ENCODE data around the gene CEP85L. TPM values are rescaled to one million over a fixed set of nuclear protein-coding genes. Genes with fewer than 3 reads are reported as not detected.

CEP85L gene
- total RNA-seq, 4 donors from 2014 or later = 12.6 to 16.2 (median 13.4) TPM

GRCh38 chr6:118548613-118549012, 102.8 kb downstream of the CEP85L start:
- Histone ChIP-seq H3K27me3 (no peaks in the 10 kb centered on the region), H3K9me3 (no peaks in the 10 kb centered on the region), H3K4me1 (peaks cover 0 to 41% (median 24%) of the 10 kb centered on the region in 4 donors), H3K27ac (replicated peaks in 1 of 4) (peak overlapping the region; percentile 64 to 74 (median 71)), H3K36me3 (peaks cover 0 to 38% (median 0%) of the 10 kb centered on the region in 4 donors), H3K4me3 (peak overlapping the region; percentile 43 to 59 (median 50))
- DNase-seq (ENCODE audit: extremely low spot score) = no peak
- intact Hi-C loops (cut with DNase I) = no loop called here
- no peak for TF ChIP-seq POLR2AphosphoS5 (IDR thresholded peaks at IDR 0.05)
- TF ChIP-seq, protein P1, sequence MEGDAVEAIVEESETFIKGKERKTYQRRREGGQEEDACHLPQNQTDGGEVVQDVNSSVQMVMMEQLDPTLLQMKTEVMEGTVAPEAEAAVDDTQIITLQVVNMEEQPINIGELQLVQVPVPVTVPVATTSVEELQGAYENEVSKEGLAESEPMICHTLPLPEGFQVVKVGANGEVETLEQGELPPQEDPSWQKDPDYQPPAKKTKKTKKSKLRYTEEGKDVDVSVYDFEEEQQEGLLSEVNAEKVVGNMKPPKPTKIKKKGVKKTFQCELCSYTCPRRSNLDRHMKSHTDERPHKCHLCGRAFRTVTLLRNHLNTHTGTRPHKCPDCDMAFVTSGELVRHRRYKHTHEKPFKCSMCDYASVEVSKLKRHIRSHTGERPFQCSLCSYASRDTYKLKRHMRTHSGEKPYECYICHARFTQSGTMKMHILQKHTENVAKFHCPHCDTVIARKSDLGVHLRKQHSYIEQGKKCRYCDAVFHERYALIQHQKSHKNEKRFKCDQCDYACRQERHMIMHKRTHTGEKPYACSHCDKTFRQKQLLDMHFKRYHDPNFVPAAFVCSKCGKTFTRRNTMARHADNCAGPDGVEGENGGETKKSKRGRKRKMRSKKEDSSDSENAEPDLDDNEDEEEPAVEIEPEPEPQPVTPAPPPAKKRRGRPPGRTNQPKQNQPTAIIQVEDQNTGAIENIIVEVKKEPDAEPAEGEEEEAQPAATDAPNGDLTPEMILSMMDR (IDR thresholded peaks at IDR 0.05) = no peak
- TF ChIP-seq EP300 (IDR thresholded peaks at IDR 0.05) = no peak
- TF ChIP-seq POLR2A (IDR thresholded peaks at IDR 0.05; ENCODE audit: low read depth) = no peak

DNA sequence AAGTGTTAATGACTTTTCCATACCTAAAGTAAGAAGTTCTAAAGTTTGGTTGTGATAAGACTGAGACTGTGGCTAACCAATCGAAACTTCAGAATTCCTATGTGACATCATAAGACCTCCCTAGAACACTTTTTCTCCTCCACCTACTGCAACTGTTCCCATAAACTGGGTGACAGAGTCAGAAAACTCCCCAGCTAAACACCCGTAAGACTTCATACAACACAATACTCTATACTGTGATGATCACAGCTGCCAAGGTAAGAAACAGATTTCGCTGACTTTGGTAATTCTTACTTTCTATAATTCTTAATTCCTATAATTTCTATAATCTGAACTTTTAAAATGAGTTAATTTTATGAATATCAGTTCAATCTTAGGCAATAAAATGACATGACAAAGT, 103.3 kb downstream of the CEP85L start, which contains the start of gene PLN:
PLN (plus strand) TSS at position 161 of the 400 bp plus-strand sequence. CDS start 10,626 bp downstream, outside the sequence.
- peaks cover 0 to 36% (median 21%) of the 10 kb centered on the region in 4 donors for H3K4me1 ChIP-seq
- H3K4me3 ChIP-seq = peak within 1 kb of the TSS; percentile 43 to 59 (median 50)
- no peak for TF ChIP-seq EP300 (IDR thresholded peaks at IDR 0.05)
- TF ChIP-seq POLR2AphosphoS5 (IDR thresholded peaks at IDR 0.05) = peak; percentile 32 to 93
- H3K27ac ChIP-seq (replicated peaks in 1 of 4) = peak within 1 kb of the TSS; percentile 64 to 74 (median 71)
- intact Hi-C loops (cut with DNase I) = no loop called here
- 60% methylated on average over 3 of the region's 3 CpGs for WGBS
- H3K36me3 ChIP-seq = peaks cover 0 to 37% (median 0%) of the 10 kb centered on the region in 4 donors
- no peaks in the 10 kb centered on the region for H3K27me3 ChIP-seq
- H3K9me3 ChIP-seq = no peaks in the 10 kb centered on the region
- no peak for DNase-seq (ENCODE audit: extremely low spot score)

GRCh38 chr6:118546880-118547218, 104.5 kb downstream of the CEP85L start:
- Histone ChIP-seq H3K36me3 (peaks cover 0 to 24% (median 0%) of the 10 kb centered on the region in 4 donors), H3K4me3 (peak overlapping the region; percentile 43 to 59 (median 50)), H3K27ac (replicated peaks in 1 of 4) (peak overlapping the region; percentile 64 to 74 (median 71)), H3K27me3 (no peaks in the 10 kb centered on the region), H3K4me1 (peaks cover 0 to 32% (median 11%) of the 10 kb centered on the region in 4 donors), H3K9me3 (no peaks in the 10 kb centered on the region)
- DNase-seq (ENCODE audit: extremely low spot score) = no peak
- WGBS = 46% methylated on average over 1 of the region's 1 CpG
- TF ChIP-seq EP300 (IDR thresholded peaks at IDR 0.05) (no peak), POLR2AphosphoS5 (IDR thresholded peaks at IDR 0.05) (no peak), POLR2A (IDR thresholded peaks at IDR 0.05; ENCODE audit: low read depth) (no peak)
- TF ChIP-seq, protein P1 (IDR thresholded peaks at IDR 0.05) = no peak
- intact Hi-C loops (cut with DNase I) = no loop called here

GRCh38 chr6:118546164-118546879, 105.1 kb downstream of the CEP85L start:
- H3K9me3 ChIP-seq = no peaks in the 10 kb centered on the region
- 53% methylated on average over 4 of the region's 4 CpGs for WGBS
- peak overlapping the region; percentile 64 to 74 (median 71) for H3K27ac ChIP-seq (replicated peaks in 1 of 4)
- H3K27me3 ChIP-seq = no peaks in the 10 kb centered on the region
- no peak for TF ChIP-seq EP300 (IDR thresholded peaks at IDR 0.05)
- no peak for TF ChIP-seq POLR2AphosphoS5 (IDR thresholded peaks at IDR 0.05)
- TF ChIP-seq, protein P1 (IDR thresholded peaks at IDR 0.05) = no peak
- TF ChIP-seq POLR2A (IDR thresholded peaks at IDR 0.05; ENCODE audit: low read depth) = no peak
- H3K4me3 ChIP-seq = peak overlapping the region; percentile 43 to 59 (median 50)
- no peak for DNase-seq (ENCODE audit: extremely low spot score)
- intact Hi-C loops (cut with DNase I) = no loop called here
- H3K36me3 ChIP-seq = peaks cover 0 to 20% (median 0%) of the 10 kb centered on the region in 4 donors
- H3K4me1 ChIP-seq = peaks cover 0 to 32% (median 9%) of the 10 kb centered on the region in 4 donors

GRCh38 chr6:118544105-118544504, 107.3 kb downstream of the CEP85L start:
- Histone ChIP-seq H3K9me3 (no peaks in the 10 kb centered on the region), H3K27ac (replicated peaks in 1 of 4) (no peak overlapping the region), H3K4me3 (no peak overlapping the region), H3K27me3 (no peaks in the 10 kb centered on the region), H3K36me3 (peaks cover 0 to 3% (median 0%) of the 10 kb centered on the region in 4 donors), H3K4me1 (peaks cover 0 to 28% (median 13%) of the 10 kb centered on the region in 4 donors)
- intact Hi-C loops (cut with DNase I) = no loop called here
- no peak for TF ChIP-seq EP300 (IDR thresholded peaks at IDR 0.05)
- TF ChIP-seq, protein P1 (IDR thresholded peaks at IDR 0.05) = no peak
- TF ChIP-seq POLR2AphosphoS5 (IDR thresholded peaks at IDR 0.05) = no peak
- no peak for TF ChIP-seq POLR2A (IDR thresholded peaks at IDR 0.05; ENCODE audit: low read depth)
- no peak for DNase-seq (ENCODE audit: extremely low spot score)
- 88% methylated on average over 3 of the region's 3 CpGs for WGBS
